NCI-H524 treated with DMSO at 0.1 percent for 48 hours (cell line): ENCODE data around the gene TNK2.
"Not testable (repeated sequence)": the region's sequence is repeated elsewhere in the genome, so short reads cannot be mapped to it uniquely, and the experiment has no call there.

Experiments
- DNase-seq: peaks from one replicate; lab custom pipeline; 2025; lab: John Stamatoyannopoulos, UW

TNK2 gene

DNA sequence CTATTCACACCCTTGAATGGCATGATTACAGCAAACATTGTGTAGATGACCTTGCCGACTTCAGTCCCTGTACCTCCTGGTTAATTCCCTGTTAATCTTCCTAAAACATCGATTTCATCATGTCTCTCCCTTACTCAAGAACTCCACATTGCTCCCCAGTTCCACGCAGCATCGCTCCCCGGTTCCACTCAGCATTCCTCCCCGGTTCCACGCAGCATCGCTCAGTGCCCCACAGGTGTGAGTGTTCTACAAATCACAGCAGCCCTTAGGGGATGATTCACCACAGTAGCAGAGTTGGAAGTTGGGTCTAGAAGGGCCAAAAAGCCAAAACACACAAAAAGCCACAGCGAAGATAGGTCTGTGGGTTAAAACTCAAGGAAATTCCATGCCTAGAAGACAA is 8.6 kb upstream of the TNK2 start:
- no peak for DNase-seq

DNA sequence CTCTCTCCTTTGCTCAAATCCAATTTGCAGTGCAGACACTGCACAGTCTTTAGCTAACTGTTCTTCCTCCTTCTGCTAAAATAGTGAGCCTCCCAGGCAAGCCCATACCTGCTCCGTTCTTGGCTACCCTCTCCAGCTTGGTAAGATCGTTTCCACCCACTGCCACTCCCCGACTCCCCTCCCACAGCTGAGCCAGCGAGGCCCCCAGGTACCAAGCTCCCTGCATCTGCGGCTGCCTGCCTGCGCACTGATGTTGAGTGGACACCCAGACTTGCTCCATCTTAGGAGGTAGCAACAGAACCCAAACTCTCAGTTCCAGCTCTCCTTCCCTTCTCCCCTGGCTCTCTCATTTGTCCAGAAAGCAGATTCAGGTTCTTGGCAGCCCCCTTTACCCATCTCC is 7.9 kb upstream of the TNK2 start:
- no peak for DNase-seq

DNA sequence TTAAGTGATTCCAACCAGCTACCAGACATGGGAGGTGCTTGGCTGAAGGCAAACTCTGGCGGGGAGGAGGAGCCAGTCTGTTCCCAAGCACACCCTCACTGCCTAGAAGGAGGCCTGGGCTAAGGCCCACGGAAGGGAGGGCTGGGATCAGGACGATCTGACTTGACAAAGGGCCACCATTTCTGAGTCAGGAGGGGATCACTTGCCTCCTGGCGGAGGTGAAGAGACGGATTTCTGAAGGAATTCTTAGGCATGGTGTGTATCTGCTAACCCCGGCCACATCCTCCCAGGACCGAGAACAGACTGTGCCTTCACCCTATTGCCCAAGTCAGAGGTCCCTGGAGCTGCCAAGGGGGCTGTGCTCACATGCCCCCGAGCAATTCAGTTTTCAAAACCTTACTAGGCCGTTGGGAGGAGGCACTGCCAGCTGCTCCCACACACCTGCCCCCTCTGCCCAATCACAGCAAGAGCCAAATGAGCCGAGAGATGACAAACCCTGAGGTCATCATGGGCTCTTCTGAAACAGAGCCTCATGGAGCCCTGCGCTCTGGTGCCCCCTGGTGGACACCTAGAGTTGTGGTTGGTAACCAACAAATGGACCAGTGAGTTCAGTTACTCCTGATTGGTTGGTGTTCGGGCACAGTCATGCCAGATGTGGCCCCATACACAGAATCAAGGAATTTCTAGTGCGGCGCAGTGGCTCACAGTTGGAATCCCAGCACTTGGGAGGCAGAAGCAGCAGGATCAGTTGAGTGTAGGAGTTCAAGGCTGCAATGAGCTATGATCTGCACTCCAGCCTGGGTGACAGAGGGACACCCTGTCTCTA is 6.5 kb upstream of the TNK2 start:
- no peak for DNase-seq

DNA sequence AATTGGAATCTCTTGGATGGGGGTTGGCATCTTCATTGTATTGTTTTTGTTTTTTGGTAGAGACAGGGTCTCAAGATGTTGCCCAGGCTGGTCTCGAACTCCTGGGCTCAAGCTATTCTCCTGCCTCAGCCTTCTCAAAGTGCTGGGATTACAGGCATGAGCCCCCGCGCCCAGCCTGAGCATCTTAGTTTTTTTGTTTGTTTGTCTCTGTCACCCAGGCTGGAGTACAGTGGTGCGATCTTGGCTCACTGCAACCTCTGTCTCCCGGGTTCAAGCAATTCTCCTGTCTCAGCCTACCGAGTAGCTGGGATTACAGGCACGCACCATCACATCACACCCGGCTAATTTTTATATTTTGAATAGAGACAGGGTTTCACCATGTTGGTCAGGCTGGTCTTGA is 5.8 kb upstream of the TNK2 start:
- DNase-seq = not testable (repeated sequence)

DNA sequence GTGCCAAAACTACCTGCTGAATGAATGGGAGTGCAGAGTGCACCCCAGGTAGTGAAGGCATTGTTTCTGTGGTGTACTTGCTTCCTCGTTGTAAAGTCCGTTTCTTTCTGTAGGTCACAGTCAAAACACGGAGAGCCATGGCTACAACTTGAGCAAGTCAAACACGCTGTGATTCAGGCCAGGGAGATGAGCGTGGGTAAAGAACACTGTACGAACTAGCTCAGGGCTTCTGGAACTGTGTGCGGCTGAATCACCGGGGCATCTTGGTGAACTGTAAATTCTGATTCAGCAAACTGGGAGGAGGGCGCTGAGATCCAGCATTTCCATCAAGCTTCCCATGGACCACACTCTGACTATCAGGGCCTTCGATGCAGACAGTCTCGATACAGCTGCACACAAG is 5.0 kb upstream of the TNK2 start:
- no peak for DNase-seq

DNA sequence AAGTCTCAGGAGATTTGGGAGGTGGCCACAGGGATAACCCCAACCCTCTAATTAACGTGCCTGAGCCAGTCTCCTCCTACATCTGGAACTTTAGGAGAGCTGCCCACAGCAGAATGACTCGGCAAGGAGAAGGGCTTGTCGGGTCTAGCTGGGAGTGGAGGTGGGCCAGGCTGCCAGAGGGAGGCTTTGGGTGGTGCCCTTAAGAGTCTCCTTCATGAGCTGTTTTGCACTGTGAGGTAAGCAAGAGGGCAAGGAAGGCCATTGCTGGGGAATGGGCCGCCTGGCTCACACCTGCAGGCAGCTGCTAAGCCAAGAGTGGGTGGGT is 3.6 kb upstream of the TNK2 start:
- no peak for DNase-seq

DNA sequence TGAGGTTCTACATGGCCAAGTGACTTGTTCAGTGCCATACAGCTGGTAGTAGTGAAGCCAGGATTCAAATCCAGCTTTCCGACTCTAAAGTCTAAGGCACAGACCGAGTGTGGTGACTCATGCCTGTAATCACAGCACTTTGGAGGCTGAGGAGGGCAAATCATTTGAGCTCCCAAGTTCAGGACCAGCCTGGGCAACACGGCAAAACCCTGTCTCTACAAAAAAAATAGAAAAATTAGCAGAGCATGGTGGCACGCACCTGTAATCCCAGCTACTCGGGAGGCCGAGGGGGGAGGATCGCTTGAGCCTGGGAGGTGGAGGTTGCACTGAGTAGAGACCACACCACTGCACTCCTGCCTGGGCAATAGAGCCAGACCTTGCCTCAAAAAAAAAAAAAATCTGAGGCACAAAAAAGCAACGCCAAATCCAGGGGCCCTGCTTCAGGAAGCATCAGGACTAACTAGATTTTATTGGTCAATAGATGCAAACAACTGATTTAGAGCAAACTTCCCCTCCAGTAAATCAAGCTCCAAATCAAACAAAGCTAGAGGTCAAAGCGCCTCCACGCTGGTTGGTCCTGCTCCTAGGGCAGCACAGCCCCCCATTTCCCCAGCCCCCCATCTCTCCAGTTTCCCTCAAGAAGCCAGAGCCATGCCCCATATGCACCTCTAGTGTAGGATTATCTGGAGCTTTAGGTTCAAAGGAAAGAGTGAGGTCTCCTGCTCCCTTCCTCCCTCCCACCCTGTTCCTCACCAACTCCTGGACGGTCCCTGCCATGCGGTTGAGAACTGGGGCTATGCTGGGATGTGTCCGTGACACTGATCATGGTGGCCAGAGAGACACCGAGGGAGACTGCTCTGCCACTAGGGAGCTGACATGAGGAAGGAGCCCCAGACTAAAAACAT is 2.9 kb upstream of the TNK2 start:
- no peak for DNase-seq

DNA sequence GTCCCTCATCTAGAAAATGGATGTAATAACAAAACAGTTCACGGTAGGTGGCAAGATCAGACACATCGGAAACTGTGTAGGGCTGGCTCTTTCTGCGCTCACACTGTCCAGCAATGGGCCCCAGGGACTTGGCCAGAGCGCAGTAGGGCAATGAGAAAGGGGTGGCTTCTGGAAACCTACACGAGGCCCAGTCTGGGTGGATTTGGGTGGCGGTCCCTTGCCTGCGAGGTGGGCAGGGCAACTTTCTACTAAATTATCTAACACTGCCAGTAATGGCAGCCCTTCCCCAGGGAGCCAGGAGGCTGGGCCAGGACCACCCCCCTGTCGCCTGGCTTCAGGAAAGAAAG is 2.1 kb upstream of the TNK2 start:
- no peak for DNase-seq

DNA sequence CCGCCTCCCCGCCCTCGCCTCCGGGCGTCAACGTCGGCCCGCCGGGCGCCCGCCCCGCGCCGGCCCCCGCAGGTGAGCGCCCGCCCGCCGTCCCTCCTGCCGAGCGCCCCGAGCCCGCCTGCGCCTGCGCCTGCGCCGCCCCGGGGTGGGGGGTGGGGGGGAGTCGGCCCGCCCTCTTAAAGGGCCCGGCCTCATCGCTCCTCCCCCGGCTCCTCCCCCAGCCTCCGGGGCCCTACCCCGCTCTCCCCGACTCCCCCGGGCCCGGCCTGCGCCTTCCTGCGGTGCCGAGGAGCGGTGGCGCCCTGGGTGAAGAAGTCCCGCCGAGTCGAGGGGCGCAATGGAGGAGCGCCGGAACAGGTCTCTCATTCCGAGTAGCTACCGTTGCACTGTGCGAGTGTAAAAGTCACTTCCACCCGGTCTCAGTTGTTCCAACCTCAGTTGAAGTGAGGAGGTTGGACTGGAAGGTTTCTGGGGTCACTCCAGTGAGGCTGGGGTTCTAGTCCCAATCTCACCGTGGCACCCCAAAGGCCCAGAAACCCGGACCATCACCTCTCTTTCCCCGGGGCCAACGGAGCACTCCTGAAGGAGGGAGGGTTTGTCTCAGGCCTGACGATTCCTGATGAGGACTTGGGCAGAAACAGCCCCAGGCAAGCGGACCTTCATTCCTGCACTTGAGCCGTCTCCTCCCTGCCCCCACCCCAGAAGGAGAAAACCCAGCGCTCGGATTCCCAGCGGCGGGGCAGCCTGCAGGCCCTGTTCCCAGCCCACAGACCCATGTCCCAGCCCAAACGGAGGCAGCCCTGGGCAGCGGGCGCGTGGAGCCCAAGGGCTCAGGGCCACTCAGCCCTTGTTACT is 1.5 kb upstream of the TNK2 start:
- no peak for DNase-seq

DNA sequence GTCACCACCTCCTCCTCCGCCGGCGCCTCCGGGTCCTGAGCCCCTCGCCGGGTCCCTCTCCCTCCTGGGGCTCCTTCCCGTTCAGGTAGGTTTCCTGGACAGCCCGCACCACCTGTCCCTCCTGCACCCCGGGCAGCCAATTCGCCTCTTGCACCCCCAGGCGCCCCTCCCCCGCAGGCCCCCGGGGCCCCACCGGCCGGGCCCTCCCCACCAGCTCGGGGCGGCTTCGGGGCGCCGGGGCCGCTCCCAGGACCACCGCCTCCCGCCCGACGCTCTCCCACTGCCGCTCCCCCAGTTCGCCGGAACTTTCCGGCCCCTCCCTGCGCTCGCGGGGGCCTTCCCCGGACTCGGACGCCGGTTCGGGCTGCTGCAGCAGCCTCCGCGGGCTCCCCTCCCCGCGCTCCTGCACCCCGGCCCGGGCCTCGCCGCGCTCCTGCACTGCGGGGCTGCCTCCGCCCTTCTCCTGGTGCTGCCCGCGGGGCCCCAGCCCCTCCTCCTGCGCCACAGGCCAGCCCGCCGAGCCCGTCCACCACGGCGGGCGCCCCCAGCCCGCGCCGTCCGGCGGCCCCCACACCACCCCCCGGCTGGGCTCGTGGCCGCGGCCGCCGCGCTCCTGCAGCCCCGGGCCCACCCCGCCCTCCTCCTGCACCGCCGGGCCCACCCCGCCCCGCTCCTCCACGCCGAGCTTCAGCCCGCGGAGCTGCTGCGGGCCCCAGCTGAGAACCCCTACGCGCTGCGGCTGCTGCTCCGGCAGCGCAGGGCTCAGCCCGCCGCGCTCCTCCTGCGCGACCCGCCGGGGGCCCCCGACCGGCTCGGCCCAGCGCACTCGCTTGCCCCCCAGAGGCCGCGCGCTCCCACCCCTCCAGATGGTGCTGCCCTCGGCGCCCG is 587 bp upstream of the TNK2 start:
- DNase-seq = no peak

DNA sequence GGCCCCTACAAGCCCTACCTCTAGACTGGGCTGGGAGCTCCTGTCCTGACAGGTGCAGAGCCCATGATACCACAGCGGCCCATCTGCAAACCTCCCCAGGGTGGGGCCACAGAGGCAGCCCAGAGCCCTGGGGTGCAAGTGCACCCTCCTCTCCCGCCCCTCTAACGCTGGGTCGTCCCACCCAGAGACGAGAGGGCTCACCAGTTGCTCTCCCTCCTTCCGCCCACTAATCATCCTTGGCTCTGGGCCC is 742 bp downstream of the TNK2 start:
- no peak for DNase-seq

DNA sequence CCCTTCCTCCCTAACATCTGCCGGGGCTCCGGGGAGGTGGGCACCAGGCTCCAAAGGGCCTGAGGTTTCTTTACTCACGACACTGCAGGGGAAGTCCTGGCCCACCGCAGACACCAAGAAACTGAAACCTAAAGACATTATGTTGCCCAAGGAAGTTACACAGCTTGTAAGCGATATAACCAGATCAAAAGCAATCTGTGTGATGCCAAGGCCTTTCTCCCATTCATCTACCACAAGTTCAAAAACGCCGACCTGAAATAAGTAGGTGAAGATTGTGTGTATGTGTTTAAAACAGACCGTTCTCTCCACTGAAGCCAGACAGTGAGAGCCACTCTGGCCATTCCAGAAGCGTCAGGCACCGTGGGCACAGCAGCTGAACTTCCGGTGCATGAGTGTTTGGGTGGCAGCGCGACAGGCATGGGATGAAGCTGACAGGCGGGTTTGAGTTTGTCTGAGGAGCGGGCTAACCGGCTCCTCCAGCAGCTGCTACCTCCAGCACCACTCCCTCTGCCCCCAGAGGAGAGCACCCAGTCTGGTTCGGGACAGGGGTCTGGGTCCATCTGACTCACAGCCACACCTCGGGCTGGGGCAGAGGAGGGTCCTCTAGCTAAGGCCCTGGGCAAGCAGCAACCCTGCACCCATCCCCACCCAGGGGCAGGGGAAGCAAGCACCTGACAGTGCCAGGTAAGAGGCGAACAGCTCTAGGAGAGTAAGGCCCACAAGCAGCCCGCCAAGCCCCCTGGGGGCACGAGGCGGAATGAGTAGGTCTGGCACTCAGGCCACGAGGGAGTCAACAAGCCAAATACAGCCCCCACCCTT is 1.3 kb downstream of the TNK2 start:
- no peak for DNase-seq

DNA sequence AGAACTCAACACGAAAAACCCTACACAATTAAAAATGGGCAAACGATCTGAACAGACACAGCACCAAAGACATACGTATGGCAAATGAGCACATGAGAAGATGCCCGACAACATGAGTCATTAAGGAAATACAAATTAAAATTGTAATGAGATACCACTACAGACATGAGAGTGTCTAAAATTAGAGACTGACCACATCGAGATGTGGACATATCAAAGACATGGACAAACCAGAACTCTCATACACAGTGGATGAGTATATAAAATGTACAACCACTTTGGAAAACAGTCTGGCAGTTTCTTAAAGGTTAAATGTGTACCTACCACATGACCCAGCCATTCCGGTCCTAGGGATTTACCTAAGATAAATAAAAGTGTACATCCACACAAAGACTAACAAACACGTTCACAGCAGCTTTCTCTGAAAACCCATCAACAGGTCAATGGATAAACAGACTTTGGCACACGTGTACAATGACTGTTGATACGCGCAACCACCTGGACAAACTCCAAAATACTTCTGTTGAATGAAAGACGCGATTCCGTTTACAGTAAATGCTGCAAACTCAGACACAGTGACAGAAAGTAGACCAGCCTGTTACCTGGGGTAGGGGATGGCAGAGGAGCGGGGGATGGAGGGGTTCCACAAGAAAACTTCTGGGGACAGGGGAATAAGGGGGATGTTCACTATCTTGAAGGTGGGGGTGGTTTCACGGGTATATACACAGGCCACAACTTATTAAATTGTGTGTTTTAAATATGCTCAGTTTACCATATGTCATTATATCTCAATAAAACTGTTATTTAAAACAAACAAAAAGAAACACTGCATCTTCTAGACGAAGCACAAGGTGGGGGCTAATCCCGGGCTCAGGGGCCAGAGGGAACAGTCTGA is 2.1 kb downstream of the TNK2 start:
- no peak for DNase-seq

DNA sequence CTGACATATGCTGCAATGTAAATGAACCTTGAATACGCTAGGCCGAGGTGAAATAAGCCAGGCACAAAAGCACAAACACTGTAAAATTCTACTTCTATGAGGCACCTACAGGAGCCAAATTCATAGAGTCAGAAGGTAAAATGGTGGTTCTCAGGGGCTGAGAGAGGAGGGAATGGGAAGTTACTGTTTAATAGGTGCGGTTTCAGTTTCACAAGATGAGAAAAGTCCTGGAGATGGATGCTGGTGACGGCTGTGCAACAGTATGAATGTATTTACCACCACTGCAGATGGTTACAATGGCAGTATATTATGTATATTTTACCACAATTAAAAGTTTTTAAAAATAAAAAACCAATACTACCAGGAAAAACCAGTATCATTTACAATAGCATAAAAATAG is 4.0 kb downstream of the TNK2 start:
- no peak for DNase-seq

DNA sequence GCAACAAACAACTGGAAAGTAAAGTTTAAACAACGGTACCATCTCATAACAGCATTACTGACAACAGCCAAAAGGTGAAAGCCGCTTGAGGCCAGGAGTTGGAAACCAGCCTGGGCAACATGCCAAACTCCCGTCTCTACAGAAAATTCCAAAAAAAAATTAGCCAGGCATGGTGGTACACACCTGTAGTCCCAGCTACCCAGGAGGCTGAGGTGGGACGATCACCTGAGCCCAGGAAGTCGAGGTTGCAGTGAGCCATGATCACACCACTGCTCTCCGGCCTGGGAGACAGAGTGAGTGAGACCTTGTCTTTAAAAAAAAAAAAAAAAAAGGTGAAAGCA is 4.4 kb downstream of the TNK2 start:
- no peak for DNase-seq

DNA sequence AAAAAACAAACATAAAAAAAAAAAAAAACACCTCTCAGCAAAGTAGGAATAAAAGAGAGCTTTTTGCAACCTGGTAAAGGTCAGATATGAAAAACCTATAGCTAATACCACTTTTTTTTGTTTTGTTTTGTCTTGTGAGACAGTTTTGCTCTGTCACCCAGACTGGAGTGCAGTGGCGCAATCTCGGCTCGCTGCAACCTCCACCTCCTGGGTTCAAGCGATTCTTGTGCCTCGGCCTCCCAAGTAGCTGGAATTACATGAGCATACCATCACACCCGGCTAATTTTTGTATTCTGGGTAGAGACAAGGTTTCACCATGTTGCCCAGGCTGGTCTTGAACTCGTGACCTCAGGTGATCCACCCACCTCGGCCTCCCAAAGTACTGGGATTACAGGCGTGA is 5.7 kb downstream of the TNK2 start:
- DNase-seq = not testable (repeated sequence)

DNA sequence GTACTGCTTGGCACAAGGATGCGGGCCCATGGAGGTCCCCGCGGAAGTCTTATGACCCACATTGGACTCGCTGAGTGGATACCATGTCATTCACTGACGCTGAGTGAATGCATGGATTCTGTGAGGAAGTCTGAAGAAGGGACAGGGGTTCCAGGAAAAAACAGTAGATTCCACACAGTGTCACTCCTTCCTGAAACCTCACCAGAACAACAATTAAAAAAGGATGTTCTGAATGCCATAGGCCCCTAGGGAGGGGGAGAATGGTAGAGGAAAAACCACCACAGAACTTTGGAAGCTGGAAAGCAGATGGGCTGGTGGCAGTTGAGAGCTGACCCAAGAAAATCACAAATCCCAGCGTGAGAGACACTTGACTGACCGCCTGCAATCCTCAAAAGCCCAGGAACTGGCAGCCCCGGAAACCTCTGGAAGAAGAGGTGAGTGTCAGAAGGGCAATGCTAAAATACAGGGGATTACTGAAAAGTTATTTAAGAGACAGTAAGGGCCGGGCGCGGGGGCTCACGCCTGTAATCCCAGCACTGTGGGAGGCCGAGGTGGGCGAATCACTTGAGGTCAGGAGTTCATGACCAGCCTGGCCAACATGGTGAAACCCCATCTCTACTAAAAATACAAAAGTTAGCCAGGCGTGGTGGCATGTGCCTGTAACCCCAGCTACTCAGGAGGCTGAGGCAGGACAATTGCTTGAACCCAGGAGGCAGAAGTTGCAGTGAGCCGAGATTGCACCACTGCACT is 6.3 kb downstream of the TNK2 start:
- DNase-seq = not testable (repeated sequence)

DNA sequence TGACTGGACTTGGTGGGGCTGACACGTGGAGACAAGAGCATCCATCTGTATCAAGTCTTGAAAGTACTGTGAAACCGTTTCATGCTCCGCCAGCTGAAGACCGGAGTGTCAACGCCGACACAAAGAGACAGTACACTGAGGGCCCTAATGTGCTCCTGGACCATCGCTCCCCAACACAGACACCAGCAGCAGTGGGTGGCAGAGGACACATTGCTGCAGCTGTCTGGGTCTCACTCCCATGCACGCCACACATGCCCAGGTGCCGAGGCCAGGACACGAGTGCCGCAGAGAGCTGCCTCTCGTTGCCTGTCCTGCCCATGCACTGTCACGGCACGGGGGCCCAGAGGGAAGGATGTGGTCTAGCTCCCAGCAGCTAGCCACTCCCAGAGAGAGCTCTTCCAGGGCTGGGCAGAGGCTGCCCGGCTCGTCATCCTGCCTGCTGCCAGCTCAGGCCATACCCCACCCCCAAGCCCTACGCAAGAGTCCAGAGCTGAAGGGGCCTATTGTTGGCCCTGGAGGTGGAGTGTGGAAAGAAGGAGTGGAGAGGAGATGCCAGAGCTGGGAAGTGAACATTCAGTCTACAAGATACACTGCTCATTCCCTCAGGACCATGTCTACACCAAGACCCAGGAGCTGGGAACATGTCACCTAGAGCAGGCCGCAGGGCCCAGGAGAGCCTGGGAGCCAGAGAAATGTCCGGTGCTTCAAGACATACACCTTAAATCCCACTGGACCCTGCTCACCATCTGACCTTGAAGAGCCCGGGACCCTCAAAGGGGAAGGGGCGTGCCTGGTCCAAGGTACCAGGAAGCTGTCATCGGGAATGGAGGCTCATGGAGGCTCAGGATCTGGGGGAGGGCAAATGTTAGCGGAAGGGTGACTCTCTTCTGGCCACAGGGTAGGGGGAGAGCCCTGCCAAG is 7.7 kb downstream of the TNK2 start:
- DNase-seq = no peak
